Thymus (tissue), 11 donors: Measurements from ENCODE around the gene CEP41. TPM values are rescaled to one million over a fixed set of nuclear protein-coding genes. Genes with fewer than 3 reads are reported as not detected.

Source experiments
- DNase-seq, 9 donors: peaks; one replicate each; pipeline ENCODE4 v3.0.0-alpha.2; 2013; ENCODE audit warnings: low spot score in 9 of 9, low read depth in 6 of 9, missing footprints in 1 of 9
- H3K27ac ChIP-seq, 2 donors: one replicate each; pipeline ENCODE4 v1.5.1; 2013; ENCODE audit warnings: control low read depth in 1 of 2, low read depth in 1 of 2, low read length in 1 of 2, mild to moderate bottlenecking in 1 of 2, moderate library complexity in 1 of 2
- H3K27me3 ChIP-seq, 2 donors: one replicate each; pipeline ENCODE4 v1.5.1; 2013; ENCODE audit warnings: low read length in 1 of 2; ENCODE audit not compliant: control insufficient read depth in 2 of 2, insufficient read depth in 1 of 2
- H3K36me3 ChIP-seq, 2 donors: one replicate each; pipeline ENCODE4 v1.5.1; 2013; ENCODE audit warnings: low read length in 1 of 2, mild to moderate bottlenecking in 1 of 2, moderate library complexity in 1 of 2; ENCODE audit not compliant: control insufficient read depth in 2 of 2, insufficient read depth in 2 of 2
- H3K4me1 ChIP-seq, 2 donors: one replicate each; pipeline ENCODE4 v1.5.1; 2013; ENCODE audit warnings: low read length in 2 of 2; ENCODE audit not compliant: control insufficient read depth in 2 of 2, insufficient read depth in 2 of 2
- H3K4me3 ChIP-seq, 2 donors: one replicate each; pipeline ENCODE4 v1.5.1; 2013; ENCODE audit warnings: low read length in 2 of 2, control low read depth in 1 of 2, mild to moderate bottlenecking in 1 of 2
- H3K9me3 ChIP-seq, 2 donors: one replicate each; pipeline ENCODE4 v1.5.1; 2013; ENCODE audit warnings: low read length in 1 of 2, mild to moderate bottlenecking in 1 of 2; ENCODE audit not compliant: control insufficient read depth in 2 of 2, insufficient read depth in 1 of 2
- WGBS: extraction: QIAGEN DNeasy Blood & Tissue Kit; methylation state at CpG from one replicate; pipeline ENCODE4 v1.1.7; 2013; 5-methylcytosine and 5-hydroxymethylcytosine counted together
- polyA plus RNA-seq: library from polyadenylated mRNA; stranded (reverse); fragments of 200-250 nt; gene quantifications from one replicate; pipeline ENCODE4 v1.2.3, GENCODE V29; 2013
- total RNA-seq: library from RNA; stranded (reverse); fragments of 120-200 nt; gene quantifications from one replicate; pipeline ENCODE4 v1.2.4, GENCODE V29; 2013
- donor health status: healthy.

Gene CEP41
- total and polyA plus RNA-seq, 2 donors: 11.2 to 15.7 TPM

DNA sequence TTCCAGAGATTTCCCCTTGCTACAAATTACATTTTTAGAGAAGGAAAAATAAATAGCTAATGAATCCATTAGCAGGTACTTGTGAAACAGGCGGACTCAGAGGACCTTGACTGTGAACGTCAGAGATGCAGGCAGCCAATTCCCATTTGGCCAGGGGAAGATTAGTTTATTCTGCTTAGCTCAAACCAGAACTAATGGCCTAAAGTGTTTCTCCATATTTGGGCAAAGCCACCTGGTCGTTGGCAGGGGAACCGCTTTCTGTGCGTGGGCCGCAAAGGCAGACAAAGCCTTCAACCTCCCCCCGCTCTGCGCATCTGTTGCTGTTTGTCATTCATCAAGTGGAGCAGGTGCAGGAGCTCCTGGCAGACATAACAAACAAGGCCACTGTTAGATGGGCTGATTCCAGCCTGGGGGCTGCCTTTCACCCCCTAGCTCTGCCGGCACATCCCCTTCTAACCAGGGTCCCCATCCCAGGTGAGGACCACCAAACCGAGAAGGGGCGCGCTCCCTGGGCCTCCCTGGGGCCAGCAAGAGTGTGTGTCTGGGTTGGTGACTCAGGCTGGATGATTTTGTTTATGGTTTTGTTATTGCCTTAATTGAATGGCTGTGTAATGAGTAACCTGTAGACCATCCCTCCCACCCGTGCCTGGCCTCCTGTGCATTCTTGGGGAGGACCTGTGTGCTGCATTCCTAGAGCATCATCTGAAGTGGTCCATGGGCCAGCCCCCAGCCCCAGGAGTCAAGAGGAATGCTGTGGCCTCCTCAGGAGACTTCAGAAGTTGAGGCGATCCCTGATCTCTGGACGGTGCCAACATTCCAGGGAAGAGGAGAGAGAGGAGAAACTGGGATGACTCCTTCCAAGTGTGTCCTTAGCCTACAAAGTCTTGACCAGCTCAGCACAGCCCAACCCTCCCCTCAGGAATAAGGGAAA is 75.0 kb downstream of the CEP41 start:
- whole genome bisulfite sequencing: 30% methylated on average over 15 of the region's 15 CpGs
- Histone ChIP-seq H3K4me3 (peak overlapping the region; percentile 39 to 46), H3K27ac (peak overlapping the region; percentile 95 to 100), H3K4me1 (peaks cover 57 to 82% of the 10 kb centered on the region in 2 donors), H3K27me3 (no peaks in the 10 kb centered on the region), H3K9me3 (no peaks in the 10 kb centered on the region), H3K36me3 (peaks cover 0 to 6% of the 10 kb centered on the region in 2 donors)
- peak; percentile 80 to 97 (median 86) for DNase-seq

DNA sequence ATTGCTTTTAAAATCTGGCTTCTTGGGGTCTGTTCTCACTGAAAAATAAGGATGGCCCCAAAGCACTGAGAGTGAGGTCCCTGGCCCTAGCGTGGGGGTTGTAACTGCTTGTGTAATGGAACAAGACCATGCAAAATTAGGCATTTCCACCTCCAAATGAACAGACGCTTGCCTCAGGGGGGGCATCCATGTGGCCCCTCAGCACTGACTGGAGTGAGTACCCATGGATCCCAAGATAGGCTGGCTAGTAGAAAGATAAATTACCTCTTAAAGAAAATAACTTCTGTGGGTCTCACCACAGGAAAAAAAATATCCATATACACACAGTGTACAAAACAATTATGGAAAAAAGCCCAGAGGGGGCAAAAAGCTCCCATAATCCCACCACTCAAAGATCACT is 75.7 kb downstream of the CEP41 start:
- H3K27me3 ChIP-seq: no peaks in the 10 kb centered on the region
- WGBS: 92% methylated on average over 2 of the region's 2 CpGs
- peaks cover 1 to 3% of the 10 kb centered on the region in 2 donors for H3K9me3 ChIP-seq
- H3K27ac ChIP-seq: peak overlapping the region in 1 of 2 donors; percentile 100
- H3K4me3 ChIP-seq: no peak overlapping the region
- H3K4me1 ChIP-seq: peaks cover 56 to 76% of the 10 kb centered on the region in 2 donors
- DNase-seq: peak in 1 of 9 donors; percentile 38
- H3K36me3 ChIP-seq: peaks cover 0 to 6% of the 10 kb centered on the region in 2 donors

DNA sequence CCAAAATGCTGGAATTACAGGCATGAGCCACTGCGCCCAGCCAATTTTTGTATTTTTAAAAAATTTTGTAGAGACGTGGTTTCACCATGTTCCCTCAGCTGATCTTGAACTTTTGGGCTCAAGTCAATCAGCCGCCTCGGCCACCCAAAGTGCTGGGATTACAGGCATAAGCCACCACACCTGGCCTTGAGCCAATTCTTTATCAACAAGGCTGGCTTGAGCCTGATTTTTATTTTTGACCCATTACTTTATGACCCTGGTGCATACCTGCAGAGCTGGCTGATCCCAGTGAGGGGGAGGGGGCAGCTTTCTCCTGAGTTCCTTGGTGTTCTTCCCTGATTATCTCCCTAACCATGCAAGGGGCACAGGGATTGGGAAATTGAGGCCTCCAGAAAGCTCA is 76.4 kb downstream of the CEP41 start:
- H3K27me3 ChIP-seq: no peaks in the 10 kb centered on the region
- H3K4me1 ChIP-seq: peaks cover 50 to 70% of the 10 kb centered on the region in 2 donors
- peaks cover 0 to 6% of the 10 kb centered on the region in 2 donors for H3K36me3 ChIP-seq
- no peak for DNase-seq
- 97% methylated on average over 4 of the region's 4 CpGs for WGBS
- peak overlapping the region in 1 of 2 donors; percentile 100 for H3K27ac ChIP-seq
- no peak overlapping the region for H3K4me3 ChIP-seq
- peaks cover 3 to 9% of the 10 kb centered on the region in 2 donors for H3K9me3 ChIP-seq

DNA sequence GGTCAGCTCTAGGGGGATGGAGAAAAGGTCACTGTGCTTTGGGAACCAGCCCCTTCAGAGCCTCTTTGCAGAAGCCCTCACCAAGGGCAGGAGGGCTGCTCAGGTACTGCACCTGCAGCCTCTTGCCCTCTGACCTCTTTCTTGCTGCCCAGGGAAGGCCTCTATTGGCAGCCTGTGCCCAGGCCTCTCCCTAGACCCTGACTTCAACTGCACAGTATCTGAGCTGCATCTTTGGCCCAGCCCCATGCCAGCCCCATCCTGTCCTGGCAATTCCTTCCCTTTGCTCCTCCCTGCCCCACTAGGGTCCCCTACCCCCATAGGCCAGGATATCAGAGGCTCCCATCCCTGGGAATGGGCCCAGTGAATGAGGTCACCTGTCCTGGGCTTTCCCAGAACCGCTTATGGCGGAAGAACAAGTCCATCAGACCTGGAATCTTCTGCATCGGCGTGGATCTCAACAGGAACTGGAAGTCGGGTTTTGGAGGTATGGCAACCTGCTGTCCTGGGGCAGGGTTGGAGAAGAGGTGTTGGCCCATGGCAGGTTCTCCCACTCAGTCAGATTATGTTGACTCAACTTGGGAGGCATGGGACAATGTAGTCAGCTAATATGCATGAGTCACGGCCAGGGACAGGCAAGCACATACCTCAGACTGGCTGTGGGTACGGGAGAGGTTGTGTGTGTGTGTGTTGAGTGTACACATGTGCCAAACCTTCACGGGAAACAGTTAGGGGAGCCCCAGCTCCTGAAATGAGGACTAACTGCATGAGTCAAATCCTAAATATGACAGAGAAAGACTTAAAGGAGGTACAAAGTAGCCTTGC is 77.6 kb downstream of the CEP41 start:
- DNase-seq: no peak
- WGBS: 90% methylated on average over 8 of the region's 8 CpGs
- no peak overlapping the region for H3K27ac ChIP-seq

DNA sequence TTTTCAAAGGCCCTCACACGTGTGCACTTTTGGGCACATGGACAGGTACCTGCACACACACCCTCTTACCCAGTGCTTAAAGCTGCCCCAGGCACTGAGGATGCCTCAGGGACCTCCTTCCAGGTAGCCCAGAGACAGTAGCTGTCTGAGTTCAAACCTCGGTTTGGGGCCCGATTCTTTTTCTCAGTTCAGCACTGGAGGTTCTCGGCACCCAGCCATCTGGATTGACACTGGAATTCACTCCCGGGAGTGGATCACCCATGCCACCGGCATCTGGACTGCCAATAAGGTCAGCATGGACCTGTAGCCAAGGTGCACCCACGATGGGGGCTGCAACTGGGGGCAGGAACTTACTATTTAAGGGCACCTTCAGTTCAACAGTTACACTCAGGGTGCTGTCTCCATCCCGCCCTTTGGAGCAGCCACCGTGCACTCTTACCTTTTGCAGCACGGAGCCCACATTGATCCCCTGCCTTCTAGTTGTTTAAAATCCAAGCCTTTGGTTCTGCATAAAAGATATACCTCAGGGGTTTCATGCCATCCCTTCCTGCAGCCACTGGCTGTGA is 78.5 kb downstream of the CEP41 start:
- peaks cover 29 to 48% of the 10 kb centered on the region in 2 donors for H3K4me1 ChIP-seq
- no peak for DNase-seq
- H3K36me3 ChIP-seq: peaks cover 0 to 12% of the 10 kb centered on the region in 2 donors
- no peak overlapping the region for H3K27ac ChIP-seq
- peaks cover 6 to 16% of the 10 kb centered on the region in 2 donors for H3K9me3 ChIP-seq
- H3K27me3 ChIP-seq: no peaks in the 10 kb centered on the region
- no peak overlapping the region for H3K4me3 ChIP-seq
- WGBS: 98% methylated on average over 10 of the region's 10 CpGs

More for the DNA sequence above, 77.6 kb downstream of the CEP41 start:
- peaks cover 38 to 57% of the 10 kb centered on the region in 2 donors for H3K4me1 ChIP-seq
- no peaks in the 10 kb centered on the region for H3K27me3 ChIP-seq
- peaks cover 0 to 12% of the 10 kb centered on the region in 2 donors for H3K36me3 ChIP-seq
- H3K4me3 ChIP-seq: no peak overlapping the region
- H3K9me3 ChIP-seq: peaks cover 6 to 16% of the 10 kb centered on the region in 2 donors

DNA sequence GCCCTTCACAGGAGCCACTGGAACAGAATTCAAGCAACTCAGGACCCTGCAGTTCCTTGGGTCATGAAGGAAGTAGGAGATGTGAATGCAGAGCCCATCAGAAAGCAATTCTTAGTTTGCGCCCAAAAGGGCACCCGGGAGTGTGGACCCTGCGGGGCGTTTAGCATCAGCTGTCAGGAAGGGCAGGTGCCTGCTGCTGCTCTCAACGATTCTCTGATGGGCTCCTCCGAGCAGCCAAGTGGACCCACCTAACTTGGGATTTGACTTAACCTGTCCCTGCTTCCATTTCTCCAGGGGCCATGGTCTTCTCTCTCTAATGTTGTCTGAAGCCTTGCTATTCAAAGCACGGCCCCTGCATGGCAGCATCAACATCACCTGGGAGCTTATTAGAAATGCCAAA is 79.1 kb downstream of the CEP41 start:
- no peak for DNase-seq

DNA sequence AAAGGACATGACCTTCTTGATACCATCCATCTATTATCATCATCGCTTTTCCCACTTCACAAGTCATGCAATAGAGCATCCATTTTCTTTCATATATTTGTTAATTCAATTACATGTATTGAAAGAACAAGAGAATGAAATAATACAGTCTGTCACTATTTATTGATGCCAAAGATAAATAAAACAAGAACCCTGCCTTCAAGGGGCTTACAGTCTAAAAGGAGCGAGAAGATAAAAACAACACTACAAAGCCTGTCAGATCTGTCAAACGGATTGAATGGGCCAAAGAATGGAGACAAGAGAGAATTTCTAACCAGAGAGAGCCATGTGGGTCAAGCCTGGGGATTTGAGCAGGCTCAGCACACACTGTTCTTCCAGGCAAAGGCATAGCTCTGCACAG is 80.3 kb downstream of the CEP41 start:
- Histone ChIP-seq H3K4me3 (no peak overlapping the region), H3K36me3 (peaks cover 0 to 12% of the 10 kb centered on the region in 2 donors), H3K27ac (no peak overlapping the region), H3K9me3 (peaks cover 6 to 16% of the 10 kb centered on the region in 2 donors), H3K4me1 (peaks cover 14 to 44% of the 10 kb centered on the region in 2 donors), H3K27me3 (no peaks in the 10 kb centered on the region)
- DNase-seq: no peak
- 99% methylated on average over 3 of the region's 3 CpGs for WGBS

More for the DNA sequence above, 79.1 kb downstream of the CEP41 start:
- no peak overlapping the region for H3K4me3 ChIP-seq
- no peaks in the 10 kb centered on the region for H3K27me3 ChIP-seq
- H3K36me3 ChIP-seq: peaks cover 0 to 12% of the 10 kb centered on the region in 2 donors
- no peak overlapping the region for H3K27ac ChIP-seq
- WGBS: 98% methylated on average over 7 of the region's 7 CpGs
- H3K9me3 ChIP-seq: peaks cover 6 to 16% of the 10 kb centered on the region in 2 donors
- H3K4me1 ChIP-seq: peaks cover 25 to 44% of the 10 kb centered on the region in 2 donors

DNA sequence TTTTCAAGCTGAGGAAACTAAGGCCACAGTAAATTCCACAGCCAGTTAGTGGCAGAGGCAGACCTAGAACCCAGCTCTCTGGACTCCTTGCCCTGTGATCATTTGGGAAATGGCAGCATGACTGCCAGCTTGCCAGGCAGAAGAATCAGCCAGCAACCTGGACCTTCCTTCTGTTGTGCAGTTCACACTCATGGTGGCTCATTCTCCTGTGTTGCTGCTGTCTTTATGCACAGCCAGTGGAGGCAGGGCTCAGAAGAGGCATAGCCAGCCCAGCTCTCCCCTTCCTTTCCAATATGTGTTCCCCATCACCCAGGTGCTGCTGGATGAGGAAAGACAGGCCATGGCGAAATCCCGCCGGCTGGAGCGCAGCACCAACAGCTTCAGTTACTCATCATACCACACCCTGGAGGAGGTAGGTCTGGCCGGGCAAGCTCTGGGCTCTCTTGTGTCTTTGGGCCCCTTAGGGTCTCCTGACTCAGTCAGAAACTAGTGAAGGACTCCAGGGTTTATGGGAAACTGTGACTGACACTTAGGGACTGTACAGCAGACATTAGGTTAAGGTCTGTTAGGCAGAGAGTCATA is 81.4 kb downstream of the CEP41 start:
- 97% methylated on average over 5 of the region's 5 CpGs for WGBS
- DNase-seq: no peak
- Histone ChIP-seq H3K9me3 (peaks cover 6 to 16% of the 10 kb centered on the region in 2 donors), H3K4me1 (peaks cover 3 to 33% of the 10 kb centered on the region in 2 donors), H3K4me3 (no peak overlapping the region), H3K36me3 (peaks cover 0 to 12% of the 10 kb centered on the region in 2 donors), H3K27ac (no peak overlapping the region), H3K27me3 (no peaks in the 10 kb centered on the region)
